HepG2 (cell line): ENCODE results near the gene STK11. TPM values are rescaled to one million over a fixed set of nuclear protein-coding genes. Genes with fewer than 3 reads are reported as not detected.

Experiments used
- ARID4A ChIP-seq: sonication (generic); formaldehyde crosslinking; IDR thresholded peaks from 2 replicates; pipeline ENCODE4 v1.5.0; 2020; ENCODE audit warnings: mild to moderate bottlenecking, missing genetic modification reagents, borderline replicate concordance
- DR1 ChIP-seq: sonication (generic); formaldehyde crosslinking; IDR thresholded peaks from 2 replicates; pipeline ENCODE4 v1.8.0; 2021; ENCODE audit warnings: mild to moderate bottlenecking, missing genetic modification reagents, inconsistent platforms
- E2F1 ChIP-seq: sonication (generic); formaldehyde crosslinking; IDR thresholded peaks from 2 replicates; pipeline ENCODE4 v1.5.0; 2020; ENCODE audit warnings: missing genetic modification reagents
- HCFC1 ChIP-seq: fragments of 150-350 bp; IDR thresholded peaks from 2 replicates; pipeline ENCODE4 v1.6.1; 2014; ENCODE audit warnings: low read depth, low read length
- HOXA5 ChIP-seq: sonication (generic); formaldehyde crosslinking; IDR thresholded peaks from 2 replicates; pipeline ENCODE4 v1.4.0; 2020; ENCODE audit warnings: missing genetic modification reagents
- IKZF5 ChIP-seq: IDR thresholded peaks from 2 replicates; pipeline ENCODE4 v1.6.1; 2018; ENCODE audit warnings: missing genetic modification reagents, mild to moderate bottlenecking, missing compliant biosample characterization
- KDM6A ChIP-seq: IDR thresholded peaks from 2 replicates; pipeline ENCODE4 v1.6.1; 2016; ENCODE audit warnings: low read depth
- MTA3 ChIP-seq: sonication (generic); formaldehyde crosslinking; IDR thresholded peaks from 2 replicates; pipeline ENCODE4 v1.4.0; 2020; ENCODE audit warnings: missing genetic modification reagents
- PITX1 ChIP-seq: sonication (generic); formaldehyde crosslinking; IDR thresholded peaks from 2 replicates; pipeline ENCODE4 v1.5.1; 2020; ENCODE audit warnings: mild to moderate bottlenecking, missing genetic modification reagents
- SP1 ChIP-seq, 2 experiments: fragments of 450-650 bp in 1 of 2; sonication (generic) in 1 of 2; formaldehyde crosslinking in 1 of 2; IDR thresholded peaks; 2 replicates each; pipeline versions ENCODE4 v1.4.0 to v1.6.1; 2016 to 2020; ENCODE audit warnings: missing genetic modification reagents in 1 of 2
- SP5 ChIP-seq: IDR thresholded peaks from 2 replicates; pipeline ENCODE4 v1.6.1; 2016; ENCODE audit warnings: low read depth, borderline replicate concordance
- SRSF9 ChIP-seq: fragments of 200-400 bp; formaldehyde crosslinking; IDR thresholded peaks from 2 replicates; pipeline ENCODE4 v1.6.1; 2018; ENCODE audit warnings: borderline replicate concordance, mild to moderate bottlenecking, low read depth, low read length; ENCODE audit not compliant: insufficient read depth, poor library complexity, severe bottlenecking
- TARDBP ChIP-seq: sonication (generic); formaldehyde crosslinking; IDR thresholded peaks from 2 replicates; pipeline ENCODE4 v1.8.0; 2022; ENCODE audit warnings: mild to moderate bottlenecking, missing genetic modification reagents
- ZBTB10 ChIP-seq: sonication (generic); formaldehyde crosslinking; IDR thresholded peaks from 2 replicates; pipeline ENCODE4 v1.4.0; 2020; ENCODE audit warnings: missing genetic modification reagents, borderline replicate concordance
- ZFP82 ChIP-seq: sonication (generic); formaldehyde crosslinking; IDR thresholded peaks from 2 replicates; pipeline ENCODE4 v1.5.1; 2020; ENCODE audit warnings: mild to moderate bottlenecking, missing genetic modification reagents, borderline replicate concordance
- ZNF3 ChIP-seq: IDR thresholded peaks from 2 replicates; pipeline ENCODE4 v1.7.0; 2017; ENCODE audit warnings: inconsistent platforms
- ZNF431 ChIP-seq: sonication (generic); formaldehyde crosslinking; IDR thresholded peaks from 2 replicates; pipeline ENCODE4 v1.9.0; 2022; ENCODE audit warnings: missing genetic modification reagents, low read depth, mild to moderate bottlenecking, borderline replicate concordance
- ZNF607 ChIP-seq: sonication (generic); formaldehyde crosslinking; IDR thresholded peaks from 2 replicates; pipeline ENCODE4 v1.5.1; 2020; ENCODE audit warnings: missing genetic modification reagents, mild to moderate bottlenecking, borderline replicate concordance
- ZNF740 ChIP-seq: sonication (generic); formaldehyde crosslinking; IDR thresholded peaks from 2 replicates; pipeline ENCODE4 v1.4.0; 2020; ENCODE audit warnings: missing genetic modification reagents
- polyA plus RNA-seq, 8 experiments: library from polyadenylated mRNA; depleted of rRNA in 3 of 8; stranded (reverse) in 7 of 8; unstranded in 1 of 8; fragments of >200 nt; fragmentation: Illumina TruSeq in 4 of 8; extraction: Trizol in 4 of 8; gene quantifications; 2 replicates each; pipeline versions ENCODE4 v1.2.1 to v1.2.3, GENCODE V29; 2011 to 2016; ENCODE audit warnings: low read depth in 4 of 8, missing spikeins in 1 of 8, mixed read lengths in 1 of 8; ENCODE audit not compliant: insufficient read depth in 1 of 8
- total RNA-seq, 5 experiments: library from RNA; depleted of rRNA; stranded (reverse); fragments of >200 nt; fragmentation: Illumina TruSeq; extraction: Trizol; gene quantifications; 2 replicates each; pipeline ENCODE4 v1.2.3, GENCODE V29; 2016; ENCODE audit warnings: low read depth in 1 of 5

The STK11 gene
- total and polyA plus RNA-seq, 2 of the 13 experiments (the other 11 are each of a cell fraction or from before 2014, with no cell fraction given) = 27.5 to 43.6 TPM

- TF ChIP-seq SRSF9 (no peak), HOXA5 (CRISPR knock-in tag) (0 out of 2 replicates have a peak, but pooled peaks have one; percentile 3), ARID4A (peak; percentile 92), DR1 (CRISPR knock-in tag) (peak; percentile 60; the same call in 1 of the 2 replicates), IKZF5 (CRISPR knock-in tag) (peak; percentile 26), PITX1 (CRISPR knock-in tag) (0 out of 2 replicates have a peak, but pooled peaks have one; percentile 33), HCFC1 (peak; percentile 95), MTA3 (no peak), SP5 (CRISPR knock-in tag) (0 out of 2 replicates have a peak, but pooled peaks have one; percentile 17), TARDBP (0 out of 2 replicates have a peak, but pooled peaks have one; percentile 16), E2F1 (CRISPR knock-in tag) (0 out of 2 replicates have a peak, but pooled peaks have one; percentile 18), ZNF740 (CRISPR knock-in tag) (0 out of 2 replicates have a peak, but pooled peaks have one; percentile 21), ZFP82 (CRISPR knock-in tag) (peak; percentile 60; the same call in 1 of the 2 replicates), ZNF431 (CRISPR knock-in tag) (0 out of 2 replicates have a peak, but pooled peaks have one; percentile 76), ZNF3 (CRISPR knock-in tag) (no peak), SP1 (IDR thresholded peaks at IDR 0.05) (no peak), SP1 (CRISPR knock-in tag; IDR thresholded peaks at IDR 0.05) (peak; percentile 54), ZBTB10 (CRISPR knock-in tag) (no peak), KDM6A (no peak), ZNF607 (CRISPR knock-in tag) (peak; percentile 20; the same call in 1 of the 2 replicates)
Measured at GRCh38 chr19:1241417-1242095, 36.0 kb downstream of the STK11 start, which contains the start of gene ATP5F1D (continued).
